Measurements from ENCODE around the gene JMJD4. TPM values are rescaled to one million over a fixed set of nuclear protein-coding genes. Genes with fewer than 3 reads are reported as not detected.

JMJD4 gene
- total and polyA plus RNA-seq, 2 experiments from 2014 or later = 11.5 to 17.7 TPM

DNA sequence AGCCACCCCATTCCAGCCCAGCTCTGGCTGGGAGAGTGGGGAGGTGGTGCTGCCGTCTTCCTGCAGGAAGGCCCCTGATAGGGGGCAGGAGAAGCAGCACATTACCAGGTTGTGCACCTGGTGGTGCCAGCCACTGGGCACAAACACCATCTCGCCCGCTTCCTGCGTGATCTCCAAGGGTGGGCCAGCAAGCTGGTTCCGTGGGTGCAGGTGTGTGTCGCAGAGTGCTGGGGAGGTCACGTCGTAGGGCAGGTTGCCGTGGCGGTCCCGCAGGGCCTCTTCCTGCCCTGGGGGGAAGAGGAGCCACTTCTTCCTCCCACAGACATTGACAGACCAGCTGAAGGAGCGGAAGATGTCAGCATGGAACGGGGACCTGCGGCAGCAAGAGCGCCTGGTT lies 1.8 kb downstream of the JMJD4 start:
- H3K9me2 ChIP-seq (ENCODE audit: insufficient read depth) = no peaks in the 10 kb centered on the region
- Mint-ChIP-seq H3K36me3 (ENCODE audit: low read depth) (peaks cover 20% of the 10 kb centered on the region), H3K4me1 (peaks cover 19% of the 10 kb centered on the region), H3K4me3 (peak overlapping the region; percentile 95), H3K27ac (no peak overlapping the region), H3K27me3 (ENCODE audit: insufficient read depth, low read depth, poor library complexity) (peaks cover 15% of the 10 kb centered on the region), H3K9me3 (no peaks in the 10 kb centered on the region; the same call in 2 of the 3 replicates)
- no peak overlapping the region for H3K27ac ChIP-seq (ENCODE audit: low read depth)
- H3K4me3 ChIP-seq = no peak overlapping the region
- no peaks in the 10 kb centered on the region for H3K27me3 ChIP-seq (ENCODE audit: insufficient read depth)
- H3K4me2 ChIP-seq = no peak overlapping the region
- H3K36me3 ChIP-seq (ENCODE audit: insufficient read depth) = no peaks in the 10 kb centered on the region
- TF ChIP-seq ZNF114 (CRISPR knock-in tag; IDR thresholded peaks at IDR 0.05) = no peak
- TF ChIP-seq, protein P1, sequence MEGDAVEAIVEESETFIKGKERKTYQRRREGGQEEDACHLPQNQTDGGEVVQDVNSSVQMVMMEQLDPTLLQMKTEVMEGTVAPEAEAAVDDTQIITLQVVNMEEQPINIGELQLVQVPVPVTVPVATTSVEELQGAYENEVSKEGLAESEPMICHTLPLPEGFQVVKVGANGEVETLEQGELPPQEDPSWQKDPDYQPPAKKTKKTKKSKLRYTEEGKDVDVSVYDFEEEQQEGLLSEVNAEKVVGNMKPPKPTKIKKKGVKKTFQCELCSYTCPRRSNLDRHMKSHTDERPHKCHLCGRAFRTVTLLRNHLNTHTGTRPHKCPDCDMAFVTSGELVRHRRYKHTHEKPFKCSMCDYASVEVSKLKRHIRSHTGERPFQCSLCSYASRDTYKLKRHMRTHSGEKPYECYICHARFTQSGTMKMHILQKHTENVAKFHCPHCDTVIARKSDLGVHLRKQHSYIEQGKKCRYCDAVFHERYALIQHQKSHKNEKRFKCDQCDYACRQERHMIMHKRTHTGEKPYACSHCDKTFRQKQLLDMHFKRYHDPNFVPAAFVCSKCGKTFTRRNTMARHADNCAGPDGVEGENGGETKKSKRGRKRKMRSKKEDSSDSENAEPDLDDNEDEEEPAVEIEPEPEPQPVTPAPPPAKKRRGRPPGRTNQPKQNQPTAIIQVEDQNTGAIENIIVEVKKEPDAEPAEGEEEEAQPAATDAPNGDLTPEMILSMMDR (conservative IDR thresholded peaks at IDR 0.05; ENCODE audit: low read depth in 2 of 2) = no peak
- TF ChIP-seq, protein P2, sequence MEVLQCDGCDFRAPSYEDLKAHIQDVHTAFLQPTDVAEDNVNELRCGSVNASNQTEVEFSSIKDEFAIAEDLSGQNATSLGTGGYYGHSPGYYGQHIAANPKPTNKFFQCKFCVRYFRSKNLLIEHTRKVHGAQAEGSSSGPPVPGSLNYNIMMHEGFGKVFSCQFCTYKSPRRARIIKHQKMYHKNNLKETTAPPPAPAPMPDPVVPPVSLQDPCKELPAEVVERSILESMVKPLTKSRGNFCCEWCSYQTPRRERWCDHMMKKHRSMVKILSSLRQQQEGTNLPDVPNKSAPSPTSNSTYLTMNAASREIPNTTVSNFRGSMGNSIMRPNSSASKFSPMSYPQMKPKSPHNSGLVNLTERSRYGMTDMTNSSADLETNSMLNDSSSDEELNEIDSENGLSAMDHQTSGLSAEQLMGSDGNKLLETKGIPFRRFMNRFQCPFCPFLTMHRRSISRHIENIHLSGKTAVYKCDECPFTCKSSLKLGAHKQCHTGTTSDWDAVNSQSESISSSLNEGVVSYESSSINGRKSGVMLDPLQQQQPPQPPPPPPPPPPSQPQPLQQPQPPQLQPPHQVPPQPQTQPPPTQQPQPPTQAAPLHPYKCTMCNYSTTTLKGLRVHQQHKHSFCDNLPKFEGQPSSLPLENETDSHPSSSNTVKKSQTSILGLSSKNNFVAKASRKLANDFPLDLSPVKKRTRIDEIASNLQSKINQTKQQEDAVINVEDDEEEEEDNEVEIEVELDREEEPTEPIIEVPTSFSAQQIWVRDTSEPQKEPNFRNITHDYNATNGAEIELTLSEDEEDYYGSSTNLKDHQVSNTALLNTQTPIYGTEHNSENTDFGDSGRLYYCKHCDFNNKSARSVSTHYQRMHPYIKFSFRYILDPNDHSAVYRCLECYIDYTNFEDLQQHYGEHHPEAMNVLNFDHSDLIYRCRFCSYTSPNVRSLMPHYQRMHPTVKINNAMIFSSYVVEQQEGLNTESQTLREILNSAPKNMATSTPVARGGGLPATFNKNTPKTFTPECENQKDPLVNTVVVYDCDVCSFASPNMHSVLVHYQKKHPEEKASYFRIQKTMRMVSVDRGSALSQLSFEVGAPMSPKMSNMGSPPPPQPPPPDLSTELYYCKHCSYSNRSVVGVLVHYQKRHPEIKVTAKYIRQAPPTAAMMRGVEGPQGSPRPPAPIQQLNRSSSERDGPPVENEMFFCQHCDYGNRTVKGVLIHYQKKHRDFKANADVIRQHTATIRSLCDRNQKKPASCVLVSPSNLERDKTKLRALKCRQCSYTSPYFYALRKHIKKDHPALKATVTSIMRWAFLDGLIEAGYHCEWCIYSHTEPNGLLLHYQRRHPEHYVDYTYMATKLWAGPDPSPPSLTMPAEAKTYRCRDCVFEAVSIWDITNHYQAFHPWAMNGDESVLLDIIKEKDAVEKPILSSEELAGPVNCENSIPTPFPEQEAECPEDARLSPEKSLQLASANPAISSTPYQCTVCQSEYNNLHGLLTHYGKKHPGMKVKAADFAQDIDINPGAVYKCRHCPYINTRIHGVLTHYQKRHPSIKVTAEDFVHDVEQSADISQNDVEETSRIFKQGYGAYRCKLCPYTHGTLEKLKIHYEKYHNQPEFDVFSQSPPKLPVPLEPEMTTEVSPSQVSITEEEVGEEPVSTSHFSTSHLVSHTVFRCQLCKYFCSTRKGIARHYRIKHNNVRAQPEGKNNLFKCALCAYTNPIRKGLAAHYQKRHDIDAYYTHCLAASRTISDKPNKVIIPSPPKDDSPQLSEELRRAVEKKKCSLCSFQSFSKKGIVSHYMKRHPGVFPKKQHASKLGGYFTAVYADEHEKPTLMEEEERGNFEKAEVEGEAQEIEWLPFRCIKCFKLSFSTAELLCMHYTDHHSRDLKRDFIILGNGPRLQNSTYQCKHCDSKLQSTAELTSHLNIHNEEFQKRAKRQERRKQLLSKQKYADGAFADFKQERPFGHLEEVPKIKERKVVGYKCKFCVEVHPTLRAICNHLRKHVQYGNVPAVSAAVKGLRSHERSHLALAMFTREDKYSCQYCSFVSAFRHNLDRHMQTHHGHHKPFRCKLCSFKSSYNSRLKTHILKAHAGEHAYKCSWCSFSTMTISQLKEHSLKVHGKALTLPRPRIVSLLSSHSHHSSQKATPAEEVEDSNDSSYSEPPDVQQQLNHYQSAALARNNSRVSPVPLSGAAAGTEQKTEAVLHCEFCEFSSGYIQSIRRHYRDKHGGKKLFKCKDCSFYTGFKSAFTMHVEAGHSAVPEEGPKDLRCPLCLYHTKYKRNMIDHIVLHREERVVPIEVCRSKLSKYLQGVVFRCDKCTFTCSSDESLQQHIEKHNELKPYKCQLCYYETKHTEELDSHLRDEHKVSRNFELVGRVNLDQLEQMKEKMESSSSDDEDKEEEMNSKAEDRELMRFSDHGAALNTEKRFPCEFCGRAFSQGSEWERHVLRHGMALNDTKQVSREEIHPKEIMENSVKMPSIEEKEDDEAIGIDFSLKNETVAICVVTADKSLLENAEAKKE (CRISPR knock-in tag; IDR thresholded peaks at IDR 0.05) = no peak
- no peak for TF ChIP-seq POLR2AphosphoS5 (IDR thresholded peaks at IDR 0.05; ENCODE audit: low read depth)
- no peak for TF ChIP-seq STAT1 (IDR thresholded peaks at IDR 0.05; ENCODE audit: unreplicated experiment)
- TF ChIP-seq, protein P3, sequence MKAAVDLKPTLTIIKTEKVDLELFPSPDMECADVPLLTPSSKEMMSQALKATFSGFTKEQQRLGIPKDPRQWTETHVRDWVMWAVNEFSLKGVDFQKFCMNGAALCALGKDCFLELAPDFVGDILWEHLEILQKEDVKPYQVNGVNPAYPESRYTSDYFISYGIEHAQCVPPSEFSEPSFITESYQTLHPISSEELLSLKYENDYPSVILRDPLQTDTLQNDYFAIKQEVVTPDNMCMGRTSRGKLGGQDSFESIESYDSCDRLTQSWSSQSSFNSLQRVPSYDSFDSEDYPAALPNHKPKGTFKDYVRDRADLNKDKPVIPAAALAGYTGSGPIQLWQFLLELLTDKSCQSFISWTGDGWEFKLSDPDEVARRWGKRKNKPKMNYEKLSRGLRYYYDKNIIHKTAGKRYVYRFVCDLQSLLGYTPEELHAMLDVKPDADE (IDR thresholded peaks at IDR 0.05) = no peak
- TF ChIP-seq JUNB (IDR thresholded peaks at IDR 0.05; ENCODE audit: unreplicated experiment) = no peak
- TF ChIP-seq EZH2 (IDR thresholded peaks at IDR 0.05; ENCODE audit: low read depth, unreplicated experiment) = no peak
- no peak for TF ChIP-seq EZH2phosphoT487 (IDR thresholded peaks at IDR 0.05; ENCODE audit: unreplicated experiment)
- peaks cover 15% of the 10 kb centered on the region; the same call in 1 of the 2 replicates for H3K4me1 ChIP-seq (ENCODE audit: insufficient read depth)
- H3F3A ChIP-seq (replicated peaks; ENCODE audit: low read depth) = 0 out of 2 replicates have a peak, but pooled peaks cover 7% of the 10 kb centered on the region
- no peaks in the 10 kb centered on the region for H4K20me1 ChIP-seq (replicated peaks; ENCODE audit: insufficient read depth)
- ATAC-seq (no peak), DNase-seq (ENCODE audit: low spot score) (no peak)
- H2AFZ ChIP-seq = no peak overlapping the region
- peaks cover 42% of the 10 kb centered on the region for H3K79me2 ChIP-seq (replicated peaks; ENCODE audit: insufficient read depth)

Measured in GM23338 (cell line).